Measurements from ENCODE around the gene TBC1D2.

Gene TBC1D2

GRCh38 chr9:98215821-98216220 is 39.6 kb downstream of the TBC1D2 start:
- DNase-seq (ENCODE audit: low read depth) = no peak

DNA sequence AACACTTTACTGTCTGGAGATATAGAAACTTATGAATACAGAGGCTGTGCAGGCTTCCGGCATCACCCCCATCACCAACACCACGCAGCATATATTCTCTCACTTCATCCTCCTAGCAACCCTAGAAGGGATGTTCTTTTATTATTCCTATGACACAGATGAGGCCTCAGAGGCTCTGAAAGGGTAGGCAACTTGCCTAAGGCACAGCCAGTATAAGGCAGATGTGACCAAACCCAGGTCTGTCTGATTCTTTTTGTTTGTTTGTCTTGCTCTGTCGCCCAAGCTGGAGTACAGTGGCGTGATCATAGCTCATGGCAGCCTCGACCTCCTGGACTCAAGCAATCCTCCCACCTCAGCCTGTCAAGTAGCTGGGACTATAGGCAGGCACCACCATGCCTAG is 40.2 kb downstream of the TBC1D2 start:
- DNase-seq (ENCODE audit: low read depth) = no peak

- no peak for DNase-seq (ENCODE audit: low read depth)
These were observed 40.6 kb downstream of the TBC1D2 start for GRCh38 chr9:98214811-98215210.

DNA sequence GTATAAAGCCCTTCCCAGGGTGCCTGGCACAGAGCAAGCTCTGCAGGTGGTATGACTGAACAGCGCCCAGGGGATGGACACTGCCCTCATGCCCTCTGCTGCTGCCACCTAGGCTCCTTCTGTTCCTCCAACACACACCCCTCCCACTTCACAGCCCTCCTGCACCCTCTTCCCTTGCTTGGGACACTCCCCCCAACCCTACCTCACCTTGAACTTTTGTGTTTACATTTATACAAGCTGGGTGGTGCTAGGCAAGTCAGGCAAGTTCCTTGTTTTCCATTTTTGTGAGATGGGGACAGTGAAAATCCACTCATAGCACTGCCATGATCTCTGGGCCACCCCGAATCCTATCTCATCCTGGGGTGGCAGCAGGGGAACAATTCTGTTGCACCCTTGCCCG is 44.2 kb downstream of the TBC1D2 start:
- no peak for DNase-seq (ENCODE audit: low read depth)

DNA sequence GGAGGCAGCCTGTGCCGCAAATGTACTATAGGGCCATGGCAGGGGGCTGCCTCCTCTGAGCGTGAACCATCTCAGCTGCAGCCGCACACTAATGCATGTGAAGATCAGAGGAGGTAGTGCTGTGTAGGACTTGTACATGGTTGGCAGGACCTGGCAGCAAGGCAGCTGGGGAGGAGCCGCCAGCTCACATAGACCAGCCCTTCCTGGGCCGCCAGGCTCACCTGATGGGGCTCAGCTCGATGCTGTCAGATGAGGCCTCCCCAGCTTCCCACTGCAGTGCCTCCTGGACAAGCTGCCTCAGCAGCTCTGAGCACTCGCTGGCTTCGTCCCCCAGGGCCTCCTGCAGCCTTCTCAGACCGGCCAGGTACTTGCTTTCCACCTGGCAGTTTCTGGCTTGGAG is 45.0 kb downstream of the TBC1D2 start:
- no peak for DNase-seq (ENCODE audit: low read depth)

GRCh38 chr9:98209530-98209929 is 45.9 kb downstream of the TBC1D2 start:
- DNase-seq (ENCODE audit: low read depth) = no peak

GRCh38 chr9:98208635-98209034 is 46.8 kb downstream of the TBC1D2 start:
- DNase-seq (ENCODE audit: low read depth) = no peak

GRCh38 chr9:98207606-98208005 is 47.8 kb downstream of the TBC1D2 start:
- no peak for DNase-seq (ENCODE audit: low read depth)

DNA sequence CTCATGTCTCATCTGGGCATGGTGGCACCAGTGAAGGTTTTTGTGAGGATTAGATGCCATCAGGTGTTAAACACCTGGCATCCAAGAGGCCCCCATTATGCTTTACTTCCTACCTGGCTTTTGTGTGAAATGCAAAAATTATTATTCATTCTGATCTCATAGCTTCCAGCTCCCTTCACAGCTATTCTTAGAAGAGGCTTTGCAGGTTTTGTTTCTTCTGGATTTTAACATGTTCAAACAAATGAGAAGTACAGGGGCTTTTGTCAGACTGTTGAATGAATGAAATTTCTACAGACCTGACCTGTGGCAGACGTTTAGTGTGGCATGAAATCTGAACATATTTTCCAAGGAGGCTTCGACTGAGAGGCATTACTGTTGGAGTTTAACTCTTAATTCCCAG is 48.7 kb downstream of the TBC1D2 start:
- no peak for DNase-seq (ENCODE audit: low read depth)

GRCh38 chr9:98204692-98205091 is 50.8 kb downstream of the TBC1D2 start:
- no peak for DNase-seq (ENCODE audit: low read depth)

- no peak for DNase-seq (ENCODE audit: low read depth)
These were observed 52.3 kb downstream of the TBC1D2 start for GRCh38 chr9:98203153-98203552.

DNA sequence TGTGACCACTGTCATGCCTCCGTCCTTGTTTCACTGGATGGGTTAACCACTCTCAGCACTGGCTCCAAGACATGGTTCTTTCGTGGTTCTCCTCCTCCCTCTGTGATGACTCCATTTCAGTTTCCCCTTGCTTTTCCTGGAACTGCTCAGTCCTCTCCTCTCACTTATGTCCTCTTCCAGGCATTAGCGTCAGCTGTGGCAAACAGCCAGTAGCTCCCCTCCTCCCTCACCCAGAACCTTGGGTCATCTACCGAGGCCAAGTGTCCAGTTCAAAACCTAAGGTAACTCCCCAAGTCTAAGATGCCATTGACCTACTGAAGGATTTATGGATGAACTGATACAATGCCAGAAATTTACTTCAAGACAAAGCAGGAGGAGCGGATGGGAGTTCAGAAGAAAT is 53.2 kb downstream of the TBC1D2 start:
- no peak for DNase-seq (ENCODE audit: low read depth)

- no peak for DNase-seq (ENCODE audit: low read depth)
These were observed 53.7 kb downstream of the TBC1D2 start for GRCh38 chr9:98201749-98202148.

GRCh38 chr9:98201102-98201501 is 54.3 kb downstream of the TBC1D2 start:
- DNase-seq (ENCODE audit: low read depth) = no peak

DNA sequence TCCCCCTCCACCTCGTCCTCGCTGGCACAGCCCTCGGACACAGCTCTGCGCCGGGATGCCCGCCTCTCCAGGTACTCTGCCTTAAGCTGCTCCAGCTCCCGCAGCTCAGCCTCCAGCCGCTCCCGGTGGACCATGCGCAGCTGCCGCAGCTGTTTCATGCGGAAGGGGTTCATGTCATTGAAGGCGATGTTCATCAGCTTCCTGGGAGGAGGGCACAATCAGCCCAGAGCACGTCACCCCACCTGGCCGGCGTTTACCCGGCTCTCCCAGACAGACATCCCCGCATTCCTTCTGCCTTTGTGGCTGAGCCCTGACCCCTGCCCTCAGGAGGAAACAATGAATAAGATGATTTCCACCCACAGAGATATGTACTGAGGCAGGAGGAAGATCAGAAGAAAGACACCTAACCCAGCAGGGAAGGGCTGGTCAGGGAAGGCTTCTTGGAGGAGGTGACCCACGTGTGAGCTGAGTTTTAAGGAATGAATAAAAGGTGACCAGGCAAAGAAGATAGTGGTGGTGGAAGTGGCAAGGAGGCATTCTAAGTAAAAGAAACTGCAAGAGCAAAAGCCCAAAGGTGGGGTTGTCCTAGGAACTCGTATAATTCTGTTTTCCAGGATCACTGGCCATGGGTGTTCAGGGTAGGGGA is 55.9 kb downstream of the TBC1D2 start:
- DNase-seq (ENCODE audit: low read depth) = no peak

DNA sequence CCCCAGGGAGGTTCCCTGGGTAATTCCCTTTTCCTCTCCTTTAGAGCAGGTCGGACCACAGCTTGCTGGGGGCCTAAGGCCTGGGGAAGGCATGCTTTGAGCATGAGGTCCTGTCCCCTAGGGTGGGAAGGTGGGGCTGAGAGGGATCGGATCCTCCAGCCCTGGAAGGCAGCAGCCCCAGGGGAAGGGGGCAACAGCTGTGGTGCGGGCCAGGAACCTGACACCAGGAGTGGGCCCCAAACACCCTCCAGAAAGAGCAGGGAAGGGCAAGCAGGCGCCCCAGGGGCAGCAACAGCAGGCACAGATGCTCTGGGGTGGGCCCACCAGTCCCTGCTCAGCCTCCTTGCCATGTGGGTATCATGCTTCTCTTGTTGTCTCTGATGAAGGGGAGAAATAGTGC is 59.8 kb downstream of the TBC1D2 start:
- no peak for DNase-seq (ENCODE audit: low read depth)

DNA sequence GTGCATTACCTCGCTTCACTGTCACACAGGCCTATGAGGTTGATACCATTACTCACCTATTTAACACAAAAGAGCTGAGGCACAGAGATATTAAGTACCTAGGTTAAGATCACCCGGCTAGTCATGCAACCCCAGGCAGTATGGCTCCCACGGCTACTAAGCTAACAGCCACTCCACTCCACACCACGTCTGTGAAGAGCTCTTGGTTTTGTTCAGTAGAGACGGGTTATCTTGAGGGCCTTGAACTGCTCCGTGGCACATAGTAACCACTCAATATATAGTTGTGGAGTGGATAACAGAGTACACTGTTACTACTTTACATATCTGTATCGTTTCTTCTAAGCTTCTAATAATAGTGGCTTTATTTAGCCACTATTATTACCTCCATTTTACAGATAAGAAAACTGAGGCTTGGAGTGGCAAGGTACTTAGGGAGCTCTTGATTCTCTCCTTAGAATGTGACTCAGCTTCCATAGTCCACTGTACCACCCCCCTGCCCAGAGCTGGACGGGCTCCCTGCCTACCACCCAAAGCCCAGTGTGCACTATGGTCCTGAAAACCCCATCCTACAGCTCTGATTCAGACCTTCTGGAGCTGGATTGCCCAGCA is 62.0 kb downstream of the TBC1D2 start:
- DNase-seq (ENCODE audit: low read depth) = no peak

GRCh38 chr9:98192503-98193335 is 62.7 kb downstream of the TBC1D2 start, which contains the start of gene CORO2A:
Gene CORO2A, minus strand, starts transcription at chr9:98192637. Its CDS starts 34,977 bp downstream, at chr9:98157660.
- DNase-seq (ENCODE audit: low read depth) = no peak

DNA sequence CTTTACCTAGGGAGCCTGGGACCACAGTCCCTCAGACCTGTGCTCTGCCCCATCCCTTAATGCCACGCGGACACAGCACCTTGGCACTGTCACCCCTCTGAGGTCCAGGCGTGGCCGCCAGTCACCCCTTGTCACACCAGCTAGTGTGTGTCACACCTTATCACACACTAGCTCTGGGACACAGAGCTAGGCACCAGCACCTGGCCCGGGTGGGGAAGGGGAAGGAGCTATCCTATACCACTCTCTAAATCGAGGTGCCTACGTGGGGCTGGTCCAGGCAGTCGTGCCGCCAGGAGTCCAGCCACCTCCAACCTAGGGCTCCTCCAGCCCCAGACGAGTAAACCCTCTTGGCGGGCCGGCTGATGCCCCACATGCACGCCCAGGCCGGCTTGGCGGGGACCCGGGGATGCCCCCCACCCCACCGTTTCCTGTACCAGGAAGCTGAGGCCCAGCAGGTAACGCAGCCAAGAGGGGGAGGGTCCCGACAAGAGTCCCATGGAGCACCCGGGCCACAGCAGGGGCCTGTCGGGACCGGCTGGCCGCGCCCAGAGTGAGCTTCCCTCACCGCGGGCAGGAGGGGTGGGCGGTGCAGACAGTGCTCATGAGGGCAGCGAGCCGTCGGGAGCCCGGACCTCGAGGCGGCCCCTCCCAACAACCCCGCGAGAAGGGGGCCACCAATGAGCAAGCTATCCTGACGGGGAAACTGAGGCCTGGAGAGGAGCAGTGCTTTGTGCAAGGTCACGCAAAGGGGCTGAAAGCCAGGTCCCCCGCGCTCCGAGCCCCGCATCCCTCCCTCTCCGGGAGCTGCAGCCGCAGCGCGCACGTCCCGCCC is 63.6 kb downstream of the TBC1D2 start:
- no peak for DNase-seq (ENCODE audit: low read depth)

- DNase-seq (ENCODE audit: low read depth) = no peak
These were observed 64.3 kb downstream of the TBC1D2 start for GRCh38 chr9:98191181-98191608.

DNA sequence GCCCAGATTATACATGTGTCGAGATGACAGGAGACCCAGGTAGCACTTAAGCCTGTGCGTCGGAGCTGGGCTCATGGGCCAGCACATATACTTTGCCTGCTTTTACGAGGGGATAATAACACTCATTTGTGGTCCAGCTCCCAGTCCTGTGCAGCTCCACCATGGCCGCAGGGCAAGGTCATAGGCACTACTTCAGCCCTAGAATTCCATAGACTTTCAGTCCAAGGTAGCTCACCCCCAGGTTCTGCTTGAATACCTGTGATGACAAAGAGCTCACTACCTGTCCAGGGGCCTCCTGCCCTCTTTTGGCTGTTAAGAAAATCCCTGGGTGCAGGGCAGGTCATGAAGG is 64.7 kb downstream of the TBC1D2 start:
- no peak for DNase-seq (ENCODE audit: low read depth)

GRCh38 chr9:98189412-98189811 is 66.0 kb downstream of the TBC1D2 start:
- no peak for DNase-seq (ENCODE audit: low read depth)

Measured in non-pigmented ciliary epithelial cell (primary cell).